ENCODE data around the gene DTNB.

- TF ChIP-seq CTCF (IDR thresholded peaks at IDR 0.05; ENCODE audit: insufficient read depth, low read length) (no peak), GABPA (IDR thresholded peaks at IDR 0.05; ENCODE audit: low read depth) (no peak)
These were observed 241.8 kb downstream of the DTNB start for GRCh38 chr2:25431604-25432003.
